Osteoblast (primary cell): ENCODE results near the gene BBLN. TPM values are rescaled to one million over a fixed set of nuclear protein-coding genes. Genes with fewer than 3 reads are reported as not detected.

Experiments
- DNase-seq: peaks from one replicate; pipeline ENCODE4 v3.0.0; 2011; ENCODE audit warnings: low spot score, mixed read lengths; ENCODE audit not compliant: insufficient read length; ENCODE audit errors: missing footprints
- H2AFZ ChIP-seq: 2 replicates; pipeline ENCODE4 v1.6.0; 2011; ENCODE audit warnings: mild to moderate bottlenecking, low read length
- H3K27ac ChIP-seq: 2 replicates; pipeline ENCODE4 v1.5.1; 2011; ENCODE audit warnings: mild to moderate bottlenecking, low read depth, low read length, moderate library complexity
- H3K27me3 ChIP-seq: 2 replicates; pipeline ENCODE4 v1.6.0; 2012; ENCODE audit warnings: mild to moderate bottlenecking, control low read depth, inconsistent platforms, low read length, moderate library complexity; ENCODE audit not compliant: insufficient read depth
- H3K36me3 ChIP-seq: 2 replicates; pipeline ENCODE4 v1.5.1; 2011; ENCODE audit warnings: mild to moderate bottlenecking, low read length, control low read depth, moderate library complexity; ENCODE audit not compliant: insufficient read depth
- H3K4me1 ChIP-seq: 2 replicates; pipeline ENCODE4 v1.5.1; 2011; ENCODE audit warnings: mild to moderate bottlenecking, low read length, control low read depth, moderate library complexity; ENCODE audit not compliant: insufficient read depth
- H3K4me2 ChIP-seq: 2 replicates; pipeline ENCODE4 v1.6.0; 2011; ENCODE audit warnings: mild to moderate bottlenecking, low read length; ENCODE audit not compliant: insufficient read depth
- H3K4me3 ChIP-seq: fragments of 200-600 bp; sonication (generic); 3 replicates; pipeline ENCODE4 v1.5.1; 2012; ENCODE audit warnings: mild to moderate bottlenecking, low read length, inconsistent platforms; ENCODE audit not compliant: insufficient read depth
- H3K79me2 ChIP-seq: 2 replicates; pipeline ENCODE4 v1.6.0; 2012; ENCODE audit warnings: mild to moderate bottlenecking, low read length, control low read depth, inconsistent platforms; ENCODE audit not compliant: insufficient read depth
- H3K9me3 ChIP-seq: 2 replicates; pipeline ENCODE4 v1.5.1; 2011; ENCODE audit warnings: low read depth, low read length, control low read depth
- H4K20me1 ChIP-seq: 2 replicates; pipeline ENCODE4 v1.6.0; 2012; ENCODE audit warnings: mild to moderate bottlenecking, low read length, control low read depth; ENCODE audit not compliant: insufficient read depth
- CTCF ChIP-seq: IDR thresholded peaks from 2 replicates; pipeline ENCODE4 v1.5.1; 2011; ENCODE audit warnings: mild to moderate bottlenecking, low read depth, low read length, moderate library complexity; ENCODE audit errors: extremely low read depth
- total RNA-seq: library from RNA; depleted of rRNA; stranded (reverse); fragments of >200 nt; gene quantifications from 2 replicates; pipeline ENCODE4 v1.2.3, GENCODE V29; 2012

BBLN gene
- total RNA-seq, 1 donor, result 33.3 TPM

- no peak for TF ChIP-seq CTCF
- Histone ChIP-seq H4K20me1 (no peaks in the 10 kb centered on the region), H3K27ac (no peak overlapping the region), H3K36me3 (no peaks in the 10 kb centered on the region), H2AFZ (no peak overlapping the region), H3K27me3 (peaks cover 5% of the 10 kb centered on the region), H3K4me1 (no peaks in the 10 kb centered on the region), H3K4me3 (no peak overlapping the region), H3K9me3 (no peaks in the 10 kb centered on the region), H3K79me2 (no peaks in the 10 kb centered on the region), H3K4me2 (no peak overlapping the region)
- peak; percentile 59 for DNase-seq
Observed at GRCh38 chr9:128151309-128152132, 8.5 kb upstream of the BBLN start.

- DNase-seq, result peak; percentile 71
- H4K20me1 ChIP-seq, result no peaks in the 10 kb centered on the region
- no peaks in the 10 kb centered on the region for H3K79me2 ChIP-seq
- no peak overlapping the region for H2AFZ ChIP-seq
- H3K4me2 ChIP-seq, result no peak overlapping the region
- H3K36me3 ChIP-seq, result no peaks in the 10 kb centered on the region
- H3K27me3 ChIP-seq, result peaks cover 5% of the 10 kb centered on the region
- no peak overlapping the region for H3K27ac ChIP-seq
- TF ChIP-seq CTCF, result no peak
- no peaks in the 10 kb centered on the region for H3K9me3 ChIP-seq
- H3K4me3 ChIP-seq, result no peak overlapping the region
- no peaks in the 10 kb centered on the region for H3K4me1 ChIP-seq
Observed at GRCh38 chr9:128152133-128153059, 7.7 kb upstream of the BBLN start.

- Histone ChIP-seq H3K79me2 (no peaks in the 10 kb centered on the region), H3K4me1 (no peaks in the 10 kb centered on the region), H3K4me3 (no peak overlapping the region), H3K36me3 (no peaks in the 10 kb centered on the region), H2AFZ (no peak overlapping the region), H4K20me1 (no peaks in the 10 kb centered on the region), H3K9me3 (no peaks in the 10 kb centered on the region), H3K4me2 (no peak overlapping the region), H3K27me3 (peaks cover 3% of the 10 kb centered on the region), H3K27ac (no peak overlapping the region)
- peak; percentile 62 for DNase-seq
- TF ChIP-seq CTCF, result no peak
Observed at GRCh38 chr9:128153060-128153946, 6.8 kb upstream of the BBLN start.
